ENCODE results near the gene CENPU. TPM values are rescaled to one million over a fixed set of nuclear protein-coding genes. Genes with fewer than 3 reads are reported as not detected.
A peak's percentile ranks its signal among the peaks of the same experiment; 100 is the strongest.

Gene CENPU
- total RNA-seq, 1 experiment from 2014 or later = 124 TPM

DNA sequence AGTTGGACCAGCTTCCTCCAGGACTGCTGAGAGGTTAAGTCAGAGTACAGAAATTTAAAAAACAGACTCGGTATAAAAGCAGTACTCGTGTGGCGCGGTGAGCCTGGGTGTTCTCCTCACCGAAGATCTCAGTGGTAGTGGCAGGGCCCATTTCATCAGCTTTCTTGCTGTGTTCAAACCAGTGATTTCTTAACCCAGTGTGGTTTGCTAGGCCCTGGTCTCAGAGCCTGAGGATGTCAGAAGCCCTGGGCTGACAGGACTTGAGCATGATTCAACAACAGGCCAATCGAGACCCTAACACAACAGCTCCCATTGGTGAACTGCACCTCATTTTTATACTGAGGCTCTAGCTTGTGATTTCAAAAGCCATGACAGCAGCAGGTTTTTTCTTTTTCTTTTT, 61.2 kb downstream of the CENPU start:
- Mint-ChIP-seq H3K27ac (0 out of 7 replicates have a peak overlapping the region, but pooled peaks of 1 of the 3 experiments have one; percentile 65), H3K36me3 (ENCODE audit: insufficient read depth in 1 of 3, low read depth in 3 of 3) (peaks cover 4 to 38% (median 25%) of the 10 kb centered on the region in 3 experiments), H3K9me3 (no peaks in the 10 kb centered on the region; a peak in 1 of 5 replicates), H3K27me3 (ENCODE audit: low read depth) (no peaks in the 10 kb centered on the region), H3K4me3 (no peak overlapping the region), H3K4me1 (no peaks in the 10 kb centered on the region)
- Histone ChIP-seq H2AK5ac (ENCODE audit: insufficient read length, low read length) (no peak overlapping the region), H2BK15ac (ENCODE audit: low read depth, low read length) (no peak overlapping the region), H3K79me1 (ENCODE audit: insufficient read depth, low read depth, low read length, poor library complexity, severe bottlenecking) (no peaks in the 10 kb centered on the region), H3T11ph (ENCODE audit: low read length) (no peak overlapping the region), H3K9me3 (ENCODE audit: control insufficient read depth, low read depth, low read length) (no peaks in the 10 kb centered on the region), H2AFZ (ENCODE audit: low read length) (no peak overlapping the region), H3K14ac (ENCODE audit: insufficient read depth, low read length) (no peak overlapping the region), H3K4ac (ENCODE audit: low read depth, low read length) (no peak overlapping the region), H2BK12ac (ENCODE audit: insufficient read length, low read depth, low read length) (no peak overlapping the region), H3K4me1 (ENCODE audit: insufficient read depth, low read length) (no peaks in the 10 kb centered on the region), H4K20me1 (ENCODE audit: control insufficient read depth, insufficient read depth, insufficient read length) (no peaks in the 10 kb centered on the region), H3K9ac (ENCODE audit: extremely low read depth, insufficient read length, low read length) (no peak overlapping the region), H2BK120ac (ENCODE audit: low read depth, low read length, poor library complexity, severe bottlenecking) (no peak overlapping the region), H3K56ac (ENCODE audit: insufficient read length, low read depth, low read length) (no peak overlapping the region), H3K23me2 (ENCODE audit: insufficient read length, low read depth, low read length, poor library complexity, severe bottlenecking) (no peaks in the 10 kb centered on the region), H3K4me2 (ENCODE audit: insufficient read depth, insufficient read length, low read length) (no peak overlapping the region), H4K8ac (replicated peaks; ENCODE audit: insufficient read length, low read depth, low read length) (no peak overlapping the region), H3K18ac (ENCODE audit: insufficient read length, low read depth, low read length) (no peak overlapping the region), H4K91ac (ENCODE audit: insufficient read length, low read depth, low read length) (no peak overlapping the region), H3K79me2 (ENCODE audit: insufficient read depth, low read length) (no peaks in the 10 kb centered on the region), H3K23ac (ENCODE audit: insufficient read length, low read depth, low read length) (no peak overlapping the region), H3K27me3 (ENCODE audit: insufficient read depth, low read length) (no peaks in the 10 kb centered on the region), H2BK5ac (ENCODE audit: insufficient read length, low read length) (no peak overlapping the region), H3K27ac (ENCODE audit: insufficient read length, low read depth, low read length) (no peak overlapping the region), H4K5ac (ENCODE audit: insufficient read length, low read depth, low read length) (no peak overlapping the region), H2BK20ac (ENCODE audit: low read depth, low read length, poor library complexity, severe bottlenecking) (no peak overlapping the region)
- TF ChIP-seq, protein P1, sequence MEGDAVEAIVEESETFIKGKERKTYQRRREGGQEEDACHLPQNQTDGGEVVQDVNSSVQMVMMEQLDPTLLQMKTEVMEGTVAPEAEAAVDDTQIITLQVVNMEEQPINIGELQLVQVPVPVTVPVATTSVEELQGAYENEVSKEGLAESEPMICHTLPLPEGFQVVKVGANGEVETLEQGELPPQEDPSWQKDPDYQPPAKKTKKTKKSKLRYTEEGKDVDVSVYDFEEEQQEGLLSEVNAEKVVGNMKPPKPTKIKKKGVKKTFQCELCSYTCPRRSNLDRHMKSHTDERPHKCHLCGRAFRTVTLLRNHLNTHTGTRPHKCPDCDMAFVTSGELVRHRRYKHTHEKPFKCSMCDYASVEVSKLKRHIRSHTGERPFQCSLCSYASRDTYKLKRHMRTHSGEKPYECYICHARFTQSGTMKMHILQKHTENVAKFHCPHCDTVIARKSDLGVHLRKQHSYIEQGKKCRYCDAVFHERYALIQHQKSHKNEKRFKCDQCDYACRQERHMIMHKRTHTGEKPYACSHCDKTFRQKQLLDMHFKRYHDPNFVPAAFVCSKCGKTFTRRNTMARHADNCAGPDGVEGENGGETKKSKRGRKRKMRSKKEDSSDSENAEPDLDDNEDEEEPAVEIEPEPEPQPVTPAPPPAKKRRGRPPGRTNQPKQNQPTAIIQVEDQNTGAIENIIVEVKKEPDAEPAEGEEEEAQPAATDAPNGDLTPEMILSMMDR (conservative IDR thresholded peaks at IDR 0.05) = no peak
- WGBS (ENCODE audit: extremely low coverage, insufficient read length, low lambda C conversion rate) = no CpG with 5 or more reads among the region's 6 CpGs
- DNase-seq = no peak

Measured in H9 (cell line).